Endometrial microvascular endothelial cells (primary cell): ENCODE data around the gene WDR18. TPM values are rescaled to one million over a fixed set of nuclear protein-coding genes. Genes with fewer than 3 reads are reported as not detected.

Experiments
- total RNA-seq: library from RNA; depleted of rRNA; stranded (reverse); fragments of >200 nt; gene quantifications from one replicate; pipeline ENCODE4 v1.2.3, GENCODE V29; 2015; ENCODE audit errors: inconsistent ontology term

The WDR18 gene
- total RNA-seq, 1 donor from 2014 or later = 49.7 TPM

Other genes starting within 250 kb of the WDR18 start
- not detected for gene MISP, start 233.2 kb upstream of the WDR18 start, total RNA-seq
- 307 TPM for gene PTBP1, start 186.9 kb upstream of the WDR18 start, total RNA-seq
- gene PLPPR3, start 162.4 kb upstream of the WDR18 start, total RNA-seq = 1.5 TPM
- gene AZU1, start 156.5 kb upstream of the WDR18 start, total RNA-seq = not detected
- not detected for gene PRTN3, start 143.3 kb upstream of the WDR18 start, total RNA-seq
- gene ELANE, start 132.0 kb upstream of the WDR18 start, total RNA-seq = not detected
- gene CFD, start 124.7 kb upstream of the WDR18 start, total RNA-seq = 5.4 TPM
- gene MED16, start 91.2 kb upstream of the WDR18 start, total RNA-seq = 48.9 TPM
- not detected for gene RNU6-9, start 90.9 kb upstream of the WDR18 start, total RNA-seq
- gene R3HDM4, start 71.1 kb upstream of the WDR18 start, total RNA-seq = 52.3 TPM
- gene KISS1R, start 67.0 kb upstream of the WDR18 start, total RNA-seq = not detected
- 9.1 TPM for gene ARID3A, start 58.3 kb upstream of the WDR18 start, total RNA-seq
- gene GRIN3B, start 16.1 kb downstream of the WDR18 start, total RNA-seq = not detected
- gene TMEM259, start 36.8 kb downstream of the WDR18 start, total RNA-seq = 124 TPM
- not detected for gene RNU6-2, start 37.2 kb downstream of the WDR18 start, total RNA-seq
- 237 TPM for gene CNN2, start 42.3 kb downstream of the WDR18 start, total RNA-seq
- gene ABCA7, start 55.8 kb downstream of the WDR18 start, total RNA-seq = 1.8 TPM
- gene ARHGAP45, start 82.8 kb downstream of the WDR18 start, total RNA-seq = 14.0 TPM
- 304 TPM for gene POLR2E, start 111.0 kb downstream of the WDR18 start, total RNA-seq
- gene GPX4, start 119.6 kb downstream of the WDR18 start, total RNA-seq = 459 TPM
- gene SBNO2, start 189.9 kb downstream of the WDR18 start, total RNA-seq = 33.0 TPM
- 67.1 TPM for gene STK11, start 221.4 kb downstream of the WDR18 start, total RNA-seq